K562 (cell line): ENCODE data around the gene SCMH1. TPM values are rescaled to one million over a fixed set of nuclear protein-coding genes. Genes with fewer than 3 reads are reported as not detected.

Experiments
- AFF4 ChIP-seq: sonication (generic); formaldehyde crosslinking; IDR thresholded peaks from 2 replicates; pipeline ENCODE4 v1.8.0; 2023; ENCODE audit warnings: mild to moderate bottlenecking, missing genetic modification reagents
- FOSL1 ChIP-seq: fragments of 200-800 bp; sonication (Bioruptor generic); conservative IDR thresholded peaks from 2 replicates; pipeline ENCODE4 v1.6.1; 2016; ENCODE audit warnings: missing genetic modification characterization, missing compliant biosample characterization
- LEF1 ChIP-seq: fragments of 450-650 bp; IDR thresholded peaks from 2 replicates; pipeline ENCODE4 v1.6.1; 2016; ENCODE audit warnings: mild to moderate bottlenecking
- MAFK ChIP-seq: IDR thresholded peaks from 2 replicates; pipeline ENCODE4 v1.6.1; 2011; ENCODE audit warnings: low read length, improper control_type of control experiment
- MLX ChIP-seq, 2 experiments: fragments of 450-650 bp in 1 of 2; sonication (generic) in 1 of 2; formaldehyde crosslinking; conservative IDR thresholded peaks; 2 replicates each; pipeline versions ENCODE4 v1.4.0 to v1.8.1; 2020 to 2022; ENCODE audit warnings: mild to moderate bottlenecking in 1 of 2, missing genetic modification reagents in 1 of 2
- NBN ChIP-seq: fragments of 450-650 bp; IDR thresholded peaks from 2 replicates; pipeline ENCODE4 v1.6.1; 2016; ENCODE audit warnings: low read depth, mild to moderate bottlenecking
- NR0B1 ChIP-seq: fragments of 450-650 bp; IDR thresholded peaks from one replicate; pipeline ENCODE4 v1.6.1; 2018; ENCODE audit warnings: mild to moderate bottlenecking, moderate library complexity; ENCODE audit not compliant: partially characterized antibody
- PPARD ChIP-seq: fragments of 250-450 bp; sonication (Bioruptor Pico); IDR thresholded peaks from 2 replicates; pipeline ENCODE4 v1.8.0; 2022; ENCODE audit warnings: inconsistent platforms, mild to moderate bottlenecking, moderate library complexity
- RBM39 ChIP-seq: fragments of 200-400 bp; formaldehyde crosslinking; optimal IDR thresholded peaks from 2 replicates; pipeline ENCODE3; 2018; ENCODE audit warnings: low read depth, low read length
- RFX7 ChIP-seq: fragments of 250-450 bp; sonication (Bioruptor Pico); IDR thresholded peaks from 2 replicates; pipeline ENCODE4 v1.5.1; 2021; ENCODE audit warnings: mild to moderate bottlenecking
- SMAD1 ChIP-seq: fragments of 150-350 bp; IDR thresholded peaks from 2 replicates; pipeline ENCODE4 v1.6.1; 2014; ENCODE audit warnings: low read length, low read depth; ENCODE audit not compliant: partially characterized antibody
- SNIP1 ChIP-seq: fragments of 450-650 bp; IDR thresholded peaks from 2 replicates; pipeline ENCODE4 v1.7.1; 2017; ENCODE audit warnings: low read depth, mild to moderate bottlenecking
- TFAP4 ChIP-seq: sonication (generic); formaldehyde crosslinking; IDR thresholded peaks from 2 replicates; pipeline ENCODE4 v1.8.0; 2022; ENCODE audit warnings: missing genetic modification reagents, mild to moderate bottlenecking, moderate library complexity, borderline replicate concordance
- ZBTB7A ChIP-seq: IDR thresholded peaks from 2 replicates; pipeline ENCODE4 v1.6.1; 2011; ENCODE audit warnings: low read depth, mild to moderate bottlenecking, low read length, moderate library complexity, borderline replicate concordance; ENCODE audit not compliant: control insufficient read depth
- ZNF224 ChIP-seq: sonication (generic); formaldehyde crosslinking; IDR thresholded peaks from 2 replicates; pipeline ENCODE4 v1.8.0; 2022; ENCODE audit warnings: mild to moderate bottlenecking, missing genetic modification reagents
- ZNF518B ChIP-seq: fragments of 250-450 bp; sonication (Bioruptor Pico); IDR thresholded peaks from 2 replicates; pipeline ENCODE4 v1.5.0; 2021; ENCODE audit warnings: mild to moderate bottlenecking, moderate library complexity
- polyA plus RNA-seq, 8 experiments: library from polyadenylated mRNA; depleted of rRNA in 4 of 8; stranded (reverse) in 5 of 8; unstranded in 3 of 8; fragments of >200 nt; fragmentation: Nextera tagmentation in 2 of 8; fragmentation: Illumina TruSeq in 1 of 8; extraction: Ambion mirVana in 2 of 8; extraction: Trizol in 1 of 8; gene quantifications; 2 replicates each; pipeline versions ENCODE4 v1.2.1 to v1.2.3, GENCODE V29; 2011 to 2014; ENCODE audit warnings: inconsistent platforms in 1 of 8, missing spikeins in 1 of 8
- total RNA-seq, 7 experiments: library from RNA; depleted of rRNA in 6 of 7; stranded (reverse); fragments of >200 nt in 6 of 7; fragmentation: Illumina TruSeq in 2 of 7; extraction: Trizol in 2 of 7; gene quantifications; 2 replicates each; pipeline versions ENCODE4 v1.2.1 to v1.2.3, GENCODE V29; 2011 to 2021; ENCODE audit warnings: low replicate concordance in 1 of 7

SCMH1 gene
- total and polyA plus RNA-seq, 9 of the 15 experiments (the other 6 are each of a cell fraction or from before 2014, with no cell fraction given) = 8.5 to 37.0 (median 26.8) TPM

GRCh38 chr1:40979241-40980067 lies 262.7 kb downstream of the SCMH1 start, which contains the start of gene CTPS1 (continued):
- TF ChIP-seq AFF4 (CRISPR knock-in tag) (peak; percentile 86), PPARD (CRISPR knock-in tag) (no peak), ZBTB7A (peak; percentile 70; the same call in 1 of the 2 replicates), TFAP4 (CRISPR knock-in tag) (peak; percentile 68), SMAD1 (peak; percentile 75), ZNF224 (CRISPR knock-in tag) (no peak), NR0B1 (no peak), RFX7 (no peak), RBM39 (no peak), SNIP1 (no peak), MLX (CRISPR knock-in tag; conservative IDR thresholded peaks at IDR 0.05) (peak in 1 of 2 experiments; percentile 20; a peak in 1 of 4 replicates), LEF1 (no peak), NBN (no peak), MAFK (no peak), ZNF518B (CRISPR knock-in tag) (no peak), FOSL1 (no peak)
